GM23248 (cell line): Measurements from ENCODE around the gene PRICKLE2.

Experiments
- EZH2 ChIP-seq: fragments of 200-600 bp; sonication (generic); IDR thresholded peaks from 2 replicates; pipeline ENCODE4 v1.6.1; 2018; ENCODE audit warnings: antibody characterized with exemption, mild to moderate bottlenecking; ENCODE audit not compliant: insufficient read depth, poor library complexity, severe bottlenecking
- EZH2phosphoT487 ChIP-seq: fragments of 200-600 bp; sonication (generic); IDR thresholded peaks from 2 replicates; pipeline ENCODE4 v1.6.1; 2018; ENCODE audit warnings: antibody characterized with exemption, moderate library complexity, mild to moderate bottlenecking, low read depth; ENCODE audit not compliant: insufficient read depth

- TF ChIP-seq EZH2 (no peak), EZH2phosphoT487 (no peak)
Observed at GRCh38 chr3:64223791-64224745, 1.2 kb downstream of the PRICKLE2 start.
